ENCODE data around the gene DMXL1.

DMXL1 gene

GRCh38 chr5:119290607-119291006 is 219.7 kb downstream of the DMXL1 start:
- DNase-seq (ENCODE audit: low read depth in 2 of 2), result no peak

- no peak for DNase-seq (ENCODE audit: low read depth in 2 of 2)
These were observed 220.2 kb downstream of the DMXL1 start for GRCh38 chr5:119291056-119291455.

- DNase-seq (ENCODE audit: low read depth in 2 of 2), result no peak
These were observed 221.0 kb downstream of the DMXL1 start for GRCh38 chr5:119291877-119292276.

- no peak for DNase-seq (ENCODE audit: low read depth in 2 of 2)
These were observed 222.0 kb downstream of the DMXL1 start for GRCh38 chr5:119292701-119293515.

DNA sequence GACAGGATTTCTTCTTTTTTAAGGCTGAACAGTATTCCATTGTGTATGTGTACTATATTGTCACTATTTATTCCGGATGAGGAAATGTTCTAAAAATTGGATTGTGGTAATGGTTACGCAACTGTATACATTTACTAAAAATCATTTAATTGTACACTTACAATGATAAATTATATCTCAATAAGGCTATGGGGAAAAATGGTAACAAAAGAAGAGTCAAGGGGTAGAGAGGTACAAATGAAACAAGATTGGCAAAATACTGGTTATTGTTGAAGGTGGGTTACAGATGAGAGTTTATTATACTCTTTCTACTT is 222.6 kb downstream of the DMXL1 start:
- no peak for DNase-seq (ENCODE audit: low read depth in 2 of 2)

Measured in activated CD8-positive, alpha-beta memory T cell treated with anti-CD3 and anti-CD28 coated beads for 4 hours (primary cell).